HG02981 (cell line): ENCODE data around the gene CAPN5.

ENCODE experiments used
- ATAC-seq: cut with Tn5 transposase; IDR thresholded peaks from one replicate; pipeline ENCODE4 v1.9.1; 2021; ENCODE audit warnings: mild to moderate bottlenecking, moderate library complexity; ENCODE audit not compliant: unreplicated experiment

The CAPN5 gene

GRCh38 chr11:77063407-77063806, 3.4 kb upstream of the CAPN5 start:
- ATAC-seq, result no peak

- no peak for ATAC-seq
Observed at GRCh38 chr11:77063861-77064260, 2.9 kb upstream of the CAPN5 start.

DNA sequence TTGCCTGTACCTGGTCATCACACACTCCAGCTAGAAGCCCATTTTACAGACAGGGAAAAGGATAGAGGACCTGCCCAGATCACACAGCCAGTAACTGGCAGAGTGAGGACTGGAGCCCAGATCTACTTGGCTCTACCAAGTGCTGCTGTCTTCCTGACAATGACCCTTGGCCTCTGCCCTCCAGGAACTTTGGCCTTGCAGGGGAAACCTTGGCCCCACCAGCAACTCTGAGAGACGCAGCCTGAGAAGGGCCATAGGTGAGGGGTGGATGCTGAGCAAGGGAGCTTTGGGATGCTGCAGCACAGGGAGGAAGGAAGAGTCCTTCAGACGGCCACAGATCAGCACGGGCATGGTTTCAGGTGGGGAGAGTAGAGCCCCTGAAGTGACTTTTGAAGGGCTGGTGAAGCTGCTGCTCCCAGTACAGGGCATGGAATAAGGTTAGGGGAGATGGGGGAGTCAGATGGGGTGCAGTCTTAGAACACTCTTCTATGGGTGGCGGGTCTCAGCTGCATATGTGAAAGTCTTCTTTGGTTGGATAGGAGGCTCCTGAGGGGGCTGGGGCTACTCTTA, 2.0 kb upstream of the CAPN5 start:
- ATAC-seq, result no peak

GRCh38 chr11:77065878-77066228, 918 bp upstream of the CAPN5 start:
- no peak for ATAC-seq

GRCh38 chr11:77067861-77068443, 1.2 kb downstream of the CAPN5 start:
- ATAC-seq, result no peak

GRCh38 chr11:77068457-77069335, 1.9 kb downstream of the CAPN5 start:
- no peak for ATAC-seq

- ATAC-seq, result no peak
Observed at GRCh38 chr11:77069336-77069968, 2.7 kb downstream of the CAPN5 start.

GRCh38 chr11:77069969-77070582, 3.3 kb downstream of the CAPN5 start:
- ATAC-seq, result no peak

GRCh38 chr11:77071077-77071476, 4.3 kb downstream of the CAPN5 start:
- no peak for ATAC-seq

GRCh38 chr11:77071671-77072605, 5.2 kb downstream of the CAPN5 start:
- no peak for ATAC-seq

DNA sequence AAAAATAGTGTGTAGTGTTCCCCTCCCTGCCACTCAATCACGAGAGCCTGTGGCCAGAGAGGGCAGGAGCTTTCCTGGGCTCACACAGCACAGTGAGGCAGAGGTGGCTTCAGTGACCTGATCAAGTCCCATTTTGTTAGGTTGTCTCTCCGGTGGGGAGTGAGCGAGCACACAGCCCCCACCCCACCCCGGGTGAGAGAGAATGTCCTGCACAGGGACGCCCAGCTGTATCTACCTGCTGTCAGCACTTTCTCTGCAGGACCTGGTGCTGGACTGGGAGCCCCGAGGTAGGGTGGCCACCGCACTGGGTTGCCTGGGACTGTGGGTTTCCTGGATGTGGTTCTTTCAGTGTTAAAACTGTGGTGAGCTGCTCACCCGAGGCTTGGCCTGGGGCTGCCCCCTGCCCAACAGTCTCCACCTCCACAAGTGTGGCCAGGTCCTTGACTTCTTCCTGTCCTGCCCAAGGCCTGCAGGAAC, 6.1 kb downstream of the CAPN5 start:
- ATAC-seq, result no peak

- ATAC-seq, result no peak
Observed at GRCh38 chr11:77073328-77074001, 6.7 kb downstream of the CAPN5 start.

DNA sequence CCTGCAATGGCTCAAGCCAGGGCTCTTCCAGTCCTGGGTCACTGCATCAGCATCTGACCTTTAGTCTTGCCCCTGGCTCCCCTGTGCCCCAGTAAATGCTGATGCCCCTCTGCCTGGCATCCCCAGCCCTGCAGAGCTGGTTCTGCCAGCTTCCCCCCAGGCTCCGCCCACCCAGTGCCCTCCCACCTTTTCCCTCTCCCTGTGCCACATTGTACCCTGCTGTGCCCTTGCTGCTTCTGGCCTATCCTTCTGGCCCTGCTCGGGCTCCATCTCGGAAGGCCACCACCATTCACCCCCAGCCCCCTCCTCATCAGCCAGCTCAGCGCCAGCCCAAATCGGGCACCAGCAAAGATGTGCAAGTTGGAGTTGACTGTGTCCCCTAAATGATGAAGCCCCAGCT, 7.4 kb downstream of the CAPN5 start:
- no peak for ATAC-seq

- ATAC-seq, result no peak
Observed at GRCh38 chr11:77074626-77075221, 8.0 kb downstream of the CAPN5 start.

DNA sequence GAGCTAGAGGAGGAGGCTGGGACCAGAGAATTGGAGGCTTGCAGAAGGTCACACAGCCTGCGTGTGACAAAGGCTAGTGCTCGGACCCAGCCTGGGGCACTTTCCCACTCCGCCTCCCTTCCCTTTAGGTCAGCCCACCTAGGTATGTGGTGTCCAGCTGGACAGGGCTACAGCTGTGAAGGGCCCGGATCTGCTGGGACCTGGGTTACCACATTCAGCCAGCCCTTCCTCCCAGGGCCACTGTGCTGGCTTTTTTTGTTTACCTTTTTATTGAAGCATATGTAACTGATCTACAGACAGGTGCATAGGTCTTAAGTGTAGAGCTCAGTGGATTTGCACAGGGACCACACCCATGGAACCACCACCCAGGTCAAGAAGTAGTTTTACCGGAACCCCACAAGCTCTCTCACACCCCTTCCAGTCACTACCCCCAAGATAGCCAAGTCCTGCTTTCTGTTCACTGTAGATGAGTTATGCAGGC, 8.7 kb downstream of the CAPN5 start:
- no peak for ATAC-seq

GRCh38 chr11:77079666-77080065, 12.9 kb downstream of the CAPN5 start:
- ATAC-seq, result no peak

GRCh38 chr11:77080643-77081210, 14.0 kb downstream of the CAPN5 start:
- no peak for ATAC-seq

GRCh38 chr11:77081381-77081851, 14.6 kb downstream of the CAPN5 start:
- ATAC-seq, result no peak
